ENCODE measurements around the gene INPP5E.

INPP5E gene

DNA sequence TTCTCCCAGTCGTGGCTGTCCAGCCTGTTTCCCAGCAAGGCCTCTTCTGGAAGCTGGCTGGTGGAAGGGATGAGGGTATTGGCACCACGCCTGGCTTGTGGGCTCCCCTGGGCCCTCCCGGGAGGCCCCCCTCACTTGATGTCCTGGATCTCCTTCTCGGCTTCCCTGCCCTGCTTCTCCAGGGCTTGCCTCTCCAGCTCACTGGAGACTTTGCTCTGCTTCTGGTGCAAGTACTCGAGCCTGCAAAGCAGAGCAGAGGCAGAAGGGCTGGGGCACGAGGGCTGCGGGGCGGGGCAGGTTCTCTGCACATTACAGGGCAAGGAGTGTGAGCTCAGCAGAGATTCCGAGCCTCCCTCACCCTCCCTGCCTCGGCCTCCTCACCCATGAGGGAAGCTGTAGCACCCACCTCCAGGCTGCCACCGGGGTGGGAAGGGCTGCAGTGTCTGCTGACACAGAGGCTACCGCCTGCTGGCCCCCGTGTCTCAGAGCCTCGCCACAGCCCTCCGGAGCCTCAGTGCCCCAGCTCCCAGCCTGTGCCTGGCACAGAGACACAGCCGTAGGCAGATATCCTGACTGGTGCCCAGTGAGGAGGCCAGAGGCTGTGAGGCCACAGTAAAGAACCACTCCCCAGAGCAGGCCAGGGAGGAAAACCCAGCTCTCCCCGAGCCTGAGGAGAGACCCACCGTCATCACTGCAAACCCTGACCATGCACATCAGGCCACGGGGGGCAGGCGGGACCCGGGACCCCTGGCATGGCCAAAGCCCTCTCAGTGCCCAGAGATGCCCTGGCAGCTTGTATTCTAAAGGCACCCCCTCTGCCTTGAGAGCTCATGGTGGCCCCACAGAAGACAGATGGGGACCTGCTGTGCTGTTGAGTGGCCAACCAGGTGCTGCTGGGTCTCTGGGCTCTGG lies 46.9 kb downstream of the INPP5E start:
- no peak overlapping the region for H3K4me3 ChIP-seq (ENCODE audit: low read depth, low read length)
- no peak overlapping the region for H3K9ac ChIP-seq (ENCODE audit: low read length)
- peaks cover 90% of the 10 kb centered on the region for H3K36me3 ChIP-seq (ENCODE audit: control insufficient read depth, insufficient read depth, low read length)
- H3K4me1 ChIP-seq (ENCODE audit: control insufficient read depth, insufficient read depth, low read length): no peaks in the 10 kb centered on the region
- H3K27ac ChIP-seq (ENCODE audit: low read depth, low read length): no peak overlapping the region
- H3K9me3 ChIP-seq (ENCODE audit: control insufficient read depth, insufficient read depth, low read depth, low read length): no peaks in the 10 kb centered on the region
- no peaks in the 10 kb centered on the region for H3K27me3 ChIP-seq (ENCODE audit: control insufficient read depth, insufficient read depth, low read length)

- H3K9me3 ChIP-seq (ENCODE audit: control insufficient read depth, insufficient read depth, low read depth, low read length): no peaks in the 10 kb centered on the region
- H3K36me3 ChIP-seq (ENCODE audit: control insufficient read depth, insufficient read depth, low read length): peaks cover 92% of the 10 kb centered on the region
- H3K27me3 ChIP-seq (ENCODE audit: control insufficient read depth, insufficient read depth, low read length): no peaks in the 10 kb centered on the region
- H3K4me1 ChIP-seq (ENCODE audit: control insufficient read depth, insufficient read depth, low read length): no peaks in the 10 kb centered on the region
- no peak overlapping the region for H3K9ac ChIP-seq (ENCODE audit: low read length)
- H3K4me3 ChIP-seq (ENCODE audit: low read depth, low read length): no peak overlapping the region
- no peak overlapping the region for H3K27ac ChIP-seq (ENCODE audit: low read depth, low read length)
Observed at GRCh38 chr9:136391737-136392537, 47.7 kb downstream of the INPP5E start.

- no peak overlapping the region for H3K27ac ChIP-seq (ENCODE audit: low read depth, low read length)
- H3K9ac ChIP-seq (ENCODE audit: low read length): no peak overlapping the region
- no peak overlapping the region for H3K4me3 ChIP-seq (ENCODE audit: low read depth, low read length)
- H3K27me3 ChIP-seq (ENCODE audit: control insufficient read depth, insufficient read depth, low read length): no peaks in the 10 kb centered on the region
- H3K9me3 ChIP-seq (ENCODE audit: control insufficient read depth, insufficient read depth, low read depth, low read length): no peaks in the 10 kb centered on the region
- peaks cover 88% of the 10 kb centered on the region for H3K36me3 ChIP-seq (ENCODE audit: control insufficient read depth, insufficient read depth, low read length)
- H3K4me1 ChIP-seq (ENCODE audit: control insufficient read depth, insufficient read depth, low read length): no peaks in the 10 kb centered on the region
Observed at GRCh38 chr9:136389396-136389795, 50.2 kb downstream of the INPP5E start.

DNA sequence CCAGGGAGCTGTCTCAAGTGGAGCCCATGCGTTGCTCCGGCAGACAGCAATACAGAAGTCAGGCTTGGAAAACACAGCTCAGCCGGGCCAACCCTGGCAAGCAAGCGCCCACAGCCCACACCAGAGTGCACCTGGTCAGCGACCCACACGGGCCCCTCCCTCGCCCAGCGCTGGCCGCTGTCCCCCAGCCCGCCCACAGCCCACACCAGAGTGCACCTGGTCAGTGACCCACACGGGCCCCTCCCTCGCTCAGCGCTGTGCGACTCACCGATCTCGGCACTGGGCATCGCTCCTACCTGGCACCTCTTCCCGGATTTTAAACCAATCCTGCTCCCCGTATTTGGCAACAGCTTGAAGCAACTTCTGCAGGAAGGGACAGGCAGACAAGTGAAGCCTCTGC lies 52.4 kb downstream of the INPP5E start:
- H3K9me3 ChIP-seq (ENCODE audit: control insufficient read depth, insufficient read depth, low read depth, low read length): no peaks in the 10 kb centered on the region
- peaks cover 88% of the 10 kb centered on the region for H3K36me3 ChIP-seq (ENCODE audit: control insufficient read depth, insufficient read depth, low read length)
- H3K4me1 ChIP-seq (ENCODE audit: control insufficient read depth, insufficient read depth, low read length): no peaks in the 10 kb centered on the region
- no peak overlapping the region for H3K9ac ChIP-seq (ENCODE audit: low read length)
- no peak overlapping the region for H3K4me3 ChIP-seq (ENCODE audit: low read depth, low read length)
- H3K27me3 ChIP-seq (ENCODE audit: control insufficient read depth, insufficient read depth, low read length): no peaks in the 10 kb centered on the region
- H3K27ac ChIP-seq (ENCODE audit: low read depth, low read length): no peak overlapping the region

DNA sequence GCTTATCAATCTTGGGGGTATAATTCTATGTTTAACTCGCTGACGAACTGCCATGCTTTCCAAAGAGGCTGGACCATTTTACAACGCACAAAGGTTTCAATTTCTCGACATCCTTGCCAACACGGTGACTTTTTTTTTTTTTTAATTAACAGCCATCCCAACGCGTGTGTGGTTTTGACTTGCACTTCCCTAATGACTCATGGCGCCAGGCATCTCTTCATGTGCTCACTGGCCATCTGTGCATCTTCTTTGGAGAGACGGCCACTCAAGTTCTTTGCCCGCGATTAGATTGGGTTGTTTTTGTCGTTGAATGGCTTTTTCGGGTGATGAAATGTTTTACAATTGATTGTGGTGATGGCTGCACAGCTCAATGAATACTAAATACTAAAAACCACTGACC lies 53.6 kb downstream of the INPP5E start:
- Histone ChIP-seq H3K4me3 (ENCODE audit: low read depth, low read length) (no peak overlapping the region), H3K36me3 (ENCODE audit: control insufficient read depth, insufficient read depth, low read length) (peaks cover 88% of the 10 kb centered on the region), H3K9me3 (ENCODE audit: control insufficient read depth, insufficient read depth, low read depth, low read length) (no peaks in the 10 kb centered on the region), H3K27ac (ENCODE audit: low read depth, low read length) (no peak overlapping the region), H3K4me1 (ENCODE audit: control insufficient read depth, insufficient read depth, low read length) (no peaks in the 10 kb centered on the region), H3K27me3 (ENCODE audit: control insufficient read depth, insufficient read depth, low read length) (no peaks in the 10 kb centered on the region), H3K9ac (ENCODE audit: low read length) (no peak overlapping the region)

DNA sequence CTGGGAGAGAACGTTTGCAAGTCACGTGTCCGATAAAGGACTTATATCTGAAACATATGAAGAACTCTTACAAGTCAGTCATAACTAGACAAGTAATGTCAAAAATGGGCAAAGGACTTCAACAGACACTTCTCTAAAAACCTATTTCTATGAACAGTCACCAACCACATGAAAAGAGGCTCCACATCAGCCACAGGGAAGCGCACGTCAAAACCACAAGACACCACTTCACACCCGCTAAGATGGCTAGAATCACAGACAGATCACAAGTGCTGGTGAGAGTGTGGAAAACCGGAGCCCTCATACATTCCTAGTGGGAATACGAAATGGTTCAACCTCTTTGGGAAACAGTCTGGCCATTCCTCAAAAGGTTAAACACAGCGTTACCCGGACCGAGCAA lies 54.6 kb downstream of the INPP5E start:
- no peaks in the 10 kb centered on the region for H3K4me1 ChIP-seq (ENCODE audit: control insufficient read depth, insufficient read depth, low read length)
- no peaks in the 10 kb centered on the region for H3K27me3 ChIP-seq (ENCODE audit: control insufficient read depth, insufficient read depth, low read length)
- H3K36me3 ChIP-seq (ENCODE audit: control insufficient read depth, insufficient read depth, low read length): peaks cover 94% of the 10 kb centered on the region
- H3K4me3 ChIP-seq (ENCODE audit: low read depth, low read length): no peak overlapping the region
- H3K9me3 ChIP-seq (ENCODE audit: control insufficient read depth, insufficient read depth, low read depth, low read length): no peaks in the 10 kb centered on the region
- H3K9ac ChIP-seq (ENCODE audit: low read length): no peak overlapping the region
- H3K27ac ChIP-seq (ENCODE audit: low read depth, low read length): no peak overlapping the region

DNA sequence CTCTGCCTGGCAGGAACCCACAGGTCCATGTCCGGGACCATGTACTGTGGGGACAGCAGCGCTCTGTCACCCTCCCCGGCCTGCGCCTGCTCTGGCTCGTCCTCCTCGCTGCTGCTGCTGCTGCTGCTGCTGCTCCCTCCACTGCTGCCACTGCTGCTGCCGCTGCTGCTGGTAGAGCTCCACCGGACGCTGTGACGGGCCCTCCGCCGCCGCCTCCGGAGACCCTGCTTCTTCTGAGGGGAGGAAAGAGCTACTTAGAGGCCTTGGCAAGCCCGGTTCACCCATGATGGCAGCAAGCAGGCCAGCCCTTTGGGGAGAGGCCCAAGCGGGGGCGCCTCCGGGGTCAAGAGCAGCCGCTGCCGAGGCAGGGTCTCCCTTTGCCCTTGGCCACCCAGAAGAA lies 56.2 kb downstream of the INPP5E start:
- Histone ChIP-seq H3K4me1 (ENCODE audit: control insufficient read depth, insufficient read depth, low read length) (no peaks in the 10 kb centered on the region), H3K9ac (ENCODE audit: low read length) (no peak overlapping the region), H3K36me3 (ENCODE audit: control insufficient read depth, insufficient read depth, low read length) (peaks cover 94% of the 10 kb centered on the region), H3K27ac (ENCODE audit: low read depth, low read length) (no peak overlapping the region), H3K9me3 (ENCODE audit: control insufficient read depth, insufficient read depth, low read depth, low read length) (no peaks in the 10 kb centered on the region), H3K27me3 (ENCODE audit: control insufficient read depth, insufficient read depth, low read length) (no peaks in the 10 kb centered on the region), H3K4me3 (ENCODE audit: low read depth, low read length) (no peak overlapping the region)

DNA sequence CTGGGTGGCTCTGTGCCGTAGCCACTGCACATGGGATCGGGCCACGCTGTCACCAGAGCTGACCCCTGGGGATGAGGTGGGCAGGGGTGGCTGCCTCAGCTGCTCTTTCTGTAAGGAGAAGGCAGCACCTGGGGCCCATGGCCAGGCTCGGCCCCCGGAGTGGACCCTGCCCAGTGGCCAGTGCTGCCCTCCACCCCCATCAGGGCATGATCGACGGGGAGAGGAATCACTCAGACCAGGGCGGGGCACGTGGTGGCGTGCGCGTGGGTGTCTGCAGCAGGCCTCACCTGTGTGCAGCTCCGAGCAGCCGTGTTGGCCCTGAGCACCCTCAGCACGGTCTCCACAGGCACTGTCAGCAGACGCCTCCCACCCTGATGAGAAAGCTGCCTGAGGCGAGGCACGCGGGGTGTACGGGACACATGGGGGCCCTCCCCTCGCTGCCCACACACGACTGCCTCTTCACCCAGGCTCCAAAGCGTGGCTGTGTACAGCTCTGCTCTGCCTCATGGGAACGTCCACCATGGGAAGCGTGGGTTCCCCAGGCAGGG lies 57.6 kb downstream of the INPP5E start:
- Histone ChIP-seq H3K4me3 (ENCODE audit: low read depth, low read length) (no peak overlapping the region), H3K27ac (ENCODE audit: low read depth, low read length) (no peak overlapping the region), H3K36me3 (ENCODE audit: control insufficient read depth, insufficient read depth, low read length) (peaks cover 90% of the 10 kb centered on the region)

DNA sequence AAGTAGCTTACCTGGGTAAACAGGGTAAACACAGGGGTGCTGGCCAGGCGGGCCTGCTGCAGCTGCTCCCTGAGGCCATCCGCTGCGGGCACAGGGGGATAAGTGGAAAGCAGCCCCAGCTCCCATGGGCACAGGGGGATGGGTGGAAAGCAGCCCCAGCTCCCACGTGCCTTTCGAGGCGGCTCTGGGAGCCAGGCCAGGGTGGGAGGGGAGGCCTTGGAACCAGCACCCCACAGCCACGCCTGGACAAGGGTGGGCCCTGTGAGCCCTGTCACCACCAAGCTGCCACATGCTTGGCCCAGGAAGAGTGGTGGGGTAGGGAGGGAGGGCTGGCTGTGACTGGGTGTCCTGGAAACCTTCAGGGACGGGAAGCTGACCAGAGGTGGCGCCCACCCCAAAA lies 58.3 kb downstream of the INPP5E start:
- Histone ChIP-seq H3K9ac (ENCODE audit: low read length) (no peak overlapping the region), H3K36me3 (ENCODE audit: control insufficient read depth, insufficient read depth, low read length) (peaks cover 91% of the 10 kb centered on the region), H3K4me3 (ENCODE audit: low read depth, low read length) (no peak overlapping the region), H3K9me3 (ENCODE audit: control insufficient read depth, insufficient read depth, low read depth, low read length) (no peaks in the 10 kb centered on the region), H3K27me3 (ENCODE audit: control insufficient read depth, insufficient read depth, low read length) (no peaks in the 10 kb centered on the region), H3K4me1 (ENCODE audit: control insufficient read depth, insufficient read depth, low read length) (no peaks in the 10 kb centered on the region), H3K27ac (ENCODE audit: low read depth, low read length) (no peak overlapping the region)

More for the DNA sequence above, 57.6 kb downstream of the INPP5E start:
- no peaks in the 10 kb centered on the region for H3K27me3 ChIP-seq (ENCODE audit: control insufficient read depth, insufficient read depth, low read length)
- no peaks in the 10 kb centered on the region for H3K4me1 ChIP-seq (ENCODE audit: control insufficient read depth, insufficient read depth, low read length)
- H3K9ac ChIP-seq (ENCODE audit: low read length): no peak overlapping the region
- no peaks in the 10 kb centered on the region for H3K9me3 ChIP-seq (ENCODE audit: control insufficient read depth, insufficient read depth, low read depth, low read length)

- Histone ChIP-seq H3K36me3 (ENCODE audit: control insufficient read depth, insufficient read depth, low read length) (peaks cover 93% of the 10 kb centered on the region), H3K9me3 (ENCODE audit: control insufficient read depth, insufficient read depth, low read depth, low read length) (no peaks in the 10 kb centered on the region), H3K4me3 (ENCODE audit: low read depth, low read length) (no peak overlapping the region), H3K9ac (ENCODE audit: low read length) (no peak overlapping the region), H3K27me3 (ENCODE audit: control insufficient read depth, insufficient read depth, low read length) (no peaks in the 10 kb centered on the region), H3K27ac (ENCODE audit: low read depth, low read length) (no peak overlapping the region), H3K4me1 (ENCODE audit: control insufficient read depth, insufficient read depth, low read length) (no peaks in the 10 kb centered on the region)
Observed at GRCh38 chr9:136380381-136380780, 59.3 kb downstream of the INPP5E start.

DNA sequence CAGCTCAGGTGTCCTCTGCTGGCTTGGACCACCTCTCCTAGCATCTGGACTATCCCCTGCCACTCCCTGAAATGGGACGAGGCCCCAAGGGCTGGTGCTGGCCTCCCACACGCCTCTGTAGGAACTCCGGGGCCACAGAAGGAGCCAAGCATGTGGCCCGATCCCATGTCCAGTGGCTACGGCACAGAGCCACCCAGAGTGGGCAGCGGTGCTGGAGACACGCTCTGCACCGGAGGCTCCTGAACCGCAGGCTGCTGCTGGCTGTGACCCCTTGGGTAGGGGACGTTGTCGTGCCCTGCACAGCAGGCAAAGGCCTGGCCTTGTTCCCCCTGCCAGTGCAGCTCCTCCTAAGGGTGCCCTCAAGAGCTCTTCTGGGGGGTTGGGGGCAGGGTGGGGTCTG lies 59.8 kb downstream of the INPP5E start:
- Histone ChIP-seq H3K36me3 (ENCODE audit: control insufficient read depth, insufficient read depth, low read length) (peaks cover 93% of the 10 kb centered on the region), H3K4me3 (ENCODE audit: low read depth, low read length) (no peak overlapping the region), H3K27me3 (ENCODE audit: control insufficient read depth, insufficient read depth, low read length) (no peaks in the 10 kb centered on the region), H3K9ac (ENCODE audit: low read length) (no peak overlapping the region), H3K27ac (ENCODE audit: low read depth, low read length) (no peak overlapping the region), H3K9me3 (ENCODE audit: control insufficient read depth, insufficient read depth, low read depth, low read length) (no peaks in the 10 kb centered on the region), H3K4me1 (ENCODE audit: control insufficient read depth, insufficient read depth, low read length) (no peaks in the 10 kb centered on the region)
